ENCODE measurements around the gene JPH3.

The JPH3 gene

DNA sequence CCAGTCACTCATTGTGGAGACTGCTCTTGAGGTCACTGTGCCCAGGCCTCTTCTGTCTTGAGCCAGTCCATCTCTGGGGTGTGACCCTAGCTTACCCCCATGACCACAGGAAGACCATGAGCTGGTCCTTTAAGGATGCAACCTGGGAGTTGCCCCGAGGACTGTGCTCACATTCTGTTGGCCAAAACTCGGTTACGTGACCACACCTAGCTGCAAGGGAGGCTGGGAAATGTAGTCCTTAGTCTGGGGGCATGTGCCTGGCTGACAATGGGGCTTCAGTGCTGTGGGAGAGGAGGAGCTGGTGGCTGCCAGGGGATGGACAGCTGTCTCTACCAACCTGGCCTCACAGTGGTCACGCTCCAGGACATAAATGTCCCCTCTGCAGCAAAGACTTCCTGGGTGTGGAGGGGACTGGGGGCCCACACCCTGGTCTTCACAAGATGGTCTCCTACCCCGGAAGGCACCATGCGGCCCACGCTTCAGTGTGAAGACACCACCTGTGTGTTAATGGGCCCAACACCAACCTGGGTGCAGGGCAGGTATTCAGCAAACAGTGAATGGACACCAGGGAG lies 55.4 kb downstream of the JPH3 start:
- DNase-seq (ENCODE audit: low read depth) = peak; percentile 11
- TF ChIP-seq, protein P1, sequence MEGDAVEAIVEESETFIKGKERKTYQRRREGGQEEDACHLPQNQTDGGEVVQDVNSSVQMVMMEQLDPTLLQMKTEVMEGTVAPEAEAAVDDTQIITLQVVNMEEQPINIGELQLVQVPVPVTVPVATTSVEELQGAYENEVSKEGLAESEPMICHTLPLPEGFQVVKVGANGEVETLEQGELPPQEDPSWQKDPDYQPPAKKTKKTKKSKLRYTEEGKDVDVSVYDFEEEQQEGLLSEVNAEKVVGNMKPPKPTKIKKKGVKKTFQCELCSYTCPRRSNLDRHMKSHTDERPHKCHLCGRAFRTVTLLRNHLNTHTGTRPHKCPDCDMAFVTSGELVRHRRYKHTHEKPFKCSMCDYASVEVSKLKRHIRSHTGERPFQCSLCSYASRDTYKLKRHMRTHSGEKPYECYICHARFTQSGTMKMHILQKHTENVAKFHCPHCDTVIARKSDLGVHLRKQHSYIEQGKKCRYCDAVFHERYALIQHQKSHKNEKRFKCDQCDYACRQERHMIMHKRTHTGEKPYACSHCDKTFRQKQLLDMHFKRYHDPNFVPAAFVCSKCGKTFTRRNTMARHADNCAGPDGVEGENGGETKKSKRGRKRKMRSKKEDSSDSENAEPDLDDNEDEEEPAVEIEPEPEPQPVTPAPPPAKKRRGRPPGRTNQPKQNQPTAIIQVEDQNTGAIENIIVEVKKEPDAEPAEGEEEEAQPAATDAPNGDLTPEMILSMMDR (IDR thresholded peaks at IDR 0.05; ENCODE audit: low read length, missing control alignments) = no peak
- no peak overlapping the region for H3K4me3 ChIP-seq (replicated peaks; ENCODE audit: low read depth, low read length)

DNA sequence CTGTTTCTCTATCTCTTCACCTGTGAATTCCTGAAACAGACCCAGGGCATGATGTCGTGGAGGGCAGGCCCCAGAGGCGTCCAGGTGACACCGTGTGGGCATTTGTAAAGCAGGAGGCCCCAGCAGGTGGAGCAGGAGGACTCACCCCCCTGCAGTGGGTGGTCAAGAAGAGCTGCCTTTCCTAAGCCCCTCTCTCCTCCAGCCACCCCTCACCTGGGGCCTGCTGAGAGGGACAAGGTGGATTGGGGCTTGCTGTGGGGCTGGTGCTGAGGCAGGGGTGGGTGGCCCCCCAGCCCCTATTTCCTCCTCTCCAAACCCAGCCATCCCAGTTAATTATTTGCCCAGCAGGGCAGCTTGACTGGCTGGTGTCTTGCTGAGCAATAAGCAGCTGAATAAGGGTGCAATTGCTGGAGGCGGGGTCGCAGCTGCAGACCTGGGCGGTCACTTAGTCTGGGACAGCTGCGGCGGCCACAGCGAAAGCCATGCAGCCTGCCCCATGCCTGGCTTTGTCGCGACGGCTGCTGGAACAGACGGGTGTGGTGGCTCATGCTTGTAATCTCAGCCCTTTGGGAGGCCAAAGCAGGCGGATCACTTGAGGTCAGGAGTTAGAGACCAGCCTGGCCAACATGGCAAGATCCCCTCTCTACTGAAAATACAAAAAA lies 56.4 kb downstream of the JPH3 start:
- no peak overlapping the region for H3K4me3 ChIP-seq (replicated peaks; ENCODE audit: low read depth, low read length)
- no peak for DNase-seq (ENCODE audit: low read depth)
- TF ChIP-seq, protein P1 (IDR thresholded peaks at IDR 0.05; ENCODE audit: low read length, missing control alignments) = no peak

DNA sequence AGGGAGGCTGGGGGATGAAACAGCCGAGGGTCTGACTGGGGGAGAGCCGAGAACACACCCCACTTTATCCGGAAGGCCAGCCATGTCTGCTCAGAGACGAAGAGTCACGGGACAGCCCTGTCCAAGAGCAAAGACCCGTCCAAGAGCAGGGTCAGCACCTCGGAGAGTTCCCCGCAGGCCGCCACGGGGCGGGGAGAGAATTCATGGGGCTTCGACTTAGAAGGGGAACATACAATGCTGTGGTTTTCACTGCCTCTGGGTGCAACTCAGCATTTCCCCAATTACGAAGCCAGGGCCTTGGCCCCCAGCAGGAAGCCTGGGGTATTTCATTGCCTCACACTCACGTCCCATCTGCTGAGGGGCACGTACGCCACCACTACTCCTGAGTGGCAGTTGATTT lies 59.3 kb downstream of the JPH3 start:
- TF ChIP-seq, protein P1 (IDR thresholded peaks at IDR 0.05; ENCODE audit: low read length, missing control alignments) = no peak
- peak; percentile 60 for DNase-seq (ENCODE audit: low read depth)
- H3K4me3 ChIP-seq (replicated peaks; ENCODE audit: low read depth, low read length) = no peak overlapping the region

DNA sequence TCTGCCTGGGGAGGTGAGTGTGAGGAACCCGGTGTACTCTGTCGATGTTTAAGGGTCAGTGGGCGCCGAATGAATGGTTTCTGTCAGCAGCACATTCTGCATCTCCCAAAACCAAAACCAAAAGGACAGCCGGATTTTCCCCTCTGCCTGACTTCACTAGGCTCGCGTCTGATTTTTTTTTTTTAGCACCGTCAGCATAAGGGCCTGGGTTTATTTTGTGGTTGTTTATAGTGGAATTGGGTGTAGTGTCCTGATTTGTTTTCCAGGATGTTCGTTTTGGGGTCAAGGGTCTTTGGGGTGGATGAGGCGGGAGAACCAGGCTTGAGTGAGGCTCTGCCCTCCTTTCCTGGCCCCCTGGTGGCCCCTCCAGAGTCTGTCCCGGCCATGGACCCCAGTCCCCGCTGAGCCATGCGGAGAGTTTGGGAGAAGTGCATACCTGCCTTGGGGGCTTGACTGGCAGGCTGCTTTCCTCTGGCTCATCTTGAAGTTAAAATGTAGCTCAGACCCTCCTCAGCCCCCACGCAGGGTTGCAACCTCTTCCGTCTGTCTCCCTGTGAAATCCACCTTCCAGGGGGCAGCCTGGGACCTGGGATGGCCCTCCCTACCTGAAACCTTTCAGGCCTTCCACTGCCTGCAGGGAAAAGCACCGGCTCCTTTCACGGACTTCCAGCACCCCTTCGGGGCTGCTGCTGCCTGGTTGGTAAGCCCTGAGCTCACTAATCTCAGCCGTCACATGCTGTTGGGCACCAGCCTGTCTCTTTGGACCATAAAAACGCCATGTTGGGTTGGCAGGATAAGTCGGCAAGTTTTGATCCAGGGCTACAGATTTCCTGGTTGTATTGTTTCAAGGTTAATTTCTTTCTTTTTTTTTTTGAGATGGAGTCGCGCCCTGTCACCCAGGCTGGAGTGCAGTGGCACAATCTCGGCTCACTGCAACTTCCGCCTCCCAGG lies 60.2 kb downstream of the JPH3 start:
- no peak for DNase-seq (ENCODE audit: low read depth)
- H3K4me3 ChIP-seq (replicated peaks; ENCODE audit: low read depth, low read length) = no peak overlapping the region
- TF ChIP-seq, protein P1 (IDR thresholded peaks at IDR 0.05; ENCODE audit: low read length, missing control alignments) = no peak

DNA sequence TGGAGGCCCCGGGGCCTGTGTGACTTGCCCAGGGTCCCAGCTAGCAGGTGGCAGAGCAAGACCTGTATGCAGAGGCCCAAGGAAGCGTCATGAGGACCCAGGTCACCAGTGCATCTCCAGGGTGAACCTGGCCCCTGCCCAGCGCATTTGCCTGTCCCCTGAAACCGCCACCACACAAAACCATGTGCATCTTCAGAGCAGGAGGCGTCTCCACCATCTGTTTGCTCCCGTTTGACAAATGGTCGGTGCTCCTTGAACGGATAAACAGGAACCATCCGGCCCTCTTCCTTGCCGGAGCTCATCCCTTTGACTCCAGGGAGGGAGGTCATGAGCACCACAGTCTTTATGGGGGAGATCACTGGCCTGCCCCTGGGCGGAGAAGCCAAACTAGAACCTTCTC lies 62.5 kb downstream of the JPH3 start:
- DNase-seq (ENCODE audit: low read depth) = no peak
- H3K4me3 ChIP-seq (replicated peaks; ENCODE audit: low read depth, low read length) = no peak overlapping the region
- TF ChIP-seq, protein P1 (IDR thresholded peaks at IDR 0.05; ENCODE audit: low read length, missing control alignments) = no peak

DNA sequence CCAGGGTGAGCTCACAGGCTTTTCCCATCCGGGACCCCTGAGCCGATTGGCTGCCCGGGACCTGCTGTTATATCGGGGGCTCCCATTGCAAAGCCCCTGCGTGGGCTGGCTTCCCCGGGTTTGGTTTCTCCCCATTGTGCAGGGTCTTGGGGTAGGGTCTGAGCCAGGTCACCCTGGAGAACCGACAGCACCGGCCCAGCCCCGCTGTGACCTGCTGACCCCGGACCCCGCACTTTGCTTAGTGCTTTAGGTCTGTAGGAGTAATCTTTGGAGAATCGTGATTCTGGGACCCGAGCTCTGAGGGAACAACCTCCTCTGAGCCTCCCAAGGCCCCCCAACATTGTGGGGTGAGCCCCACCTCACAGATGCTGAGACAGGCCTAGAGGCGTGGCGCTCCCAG lies 62.9 kb downstream of the JPH3 start:
- TF ChIP-seq, protein P1 (IDR thresholded peaks at IDR 0.05; ENCODE audit: low read length, missing control alignments) = no peak
- no peak overlapping the region for H3K4me3 ChIP-seq (replicated peaks; ENCODE audit: low read depth, low read length)

More for the DNA sequence above, 62.9 kb downstream of the JPH3 start:
- no peak for DNase-seq (ENCODE audit: low read depth)

Measured in fibroblast of pulmonary artery (primary cell).